Gastroesophageal sphincter (tissue), 3 donors: ENCODE measurements around the gene RGS11.

ENCODE experiments used
- EP300 ChIP-seq: sonication (generic); formaldehyde crosslinking; IDR thresholded peaks from one replicate; pipeline ENCODE4 v1.6.1; 2017; ENCODE audit warnings: antibody characterized with exemption, mild to moderate bottlenecking
- POLR2A ChIP-seq, 2 donors: fragments of 450-650 bp; IDR thresholded peaks; one replicate each; pipeline ENCODE4 v1.6.1; 2017; ENCODE audit warnings: antibody characterized with exemption in 2 of 2, mild to moderate bottlenecking in 2 of 2, moderate library complexity in 1 of 2
- POLR2AphosphoS5 ChIP-seq: sonication (generic); formaldehyde crosslinking; IDR thresholded peaks from one replicate; pipeline ENCODE4 v1.6.1; 2017; ENCODE audit warnings: antibody characterized with exemption
- TF ChIP-seq, protein P1 (sequence below), 4 experiments: fragments of 200-600 bp in 2 of 4; fragments of 450-650 bp in 2 of 4; sonication (generic) in 1 of 4; IDR thresholded peaks; one replicate each; pipeline ENCODE4 v1.5.1; 2017 to 2019; ENCODE audit warnings: antibody characterized with exemption in 4 of 4, mild to moderate bottlenecking in 2 of 4, moderate library complexity in 2 of 4

- TF ChIP-seq, protein P1, sequence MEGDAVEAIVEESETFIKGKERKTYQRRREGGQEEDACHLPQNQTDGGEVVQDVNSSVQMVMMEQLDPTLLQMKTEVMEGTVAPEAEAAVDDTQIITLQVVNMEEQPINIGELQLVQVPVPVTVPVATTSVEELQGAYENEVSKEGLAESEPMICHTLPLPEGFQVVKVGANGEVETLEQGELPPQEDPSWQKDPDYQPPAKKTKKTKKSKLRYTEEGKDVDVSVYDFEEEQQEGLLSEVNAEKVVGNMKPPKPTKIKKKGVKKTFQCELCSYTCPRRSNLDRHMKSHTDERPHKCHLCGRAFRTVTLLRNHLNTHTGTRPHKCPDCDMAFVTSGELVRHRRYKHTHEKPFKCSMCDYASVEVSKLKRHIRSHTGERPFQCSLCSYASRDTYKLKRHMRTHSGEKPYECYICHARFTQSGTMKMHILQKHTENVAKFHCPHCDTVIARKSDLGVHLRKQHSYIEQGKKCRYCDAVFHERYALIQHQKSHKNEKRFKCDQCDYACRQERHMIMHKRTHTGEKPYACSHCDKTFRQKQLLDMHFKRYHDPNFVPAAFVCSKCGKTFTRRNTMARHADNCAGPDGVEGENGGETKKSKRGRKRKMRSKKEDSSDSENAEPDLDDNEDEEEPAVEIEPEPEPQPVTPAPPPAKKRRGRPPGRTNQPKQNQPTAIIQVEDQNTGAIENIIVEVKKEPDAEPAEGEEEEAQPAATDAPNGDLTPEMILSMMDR (IDR thresholded peaks at IDR 0.05) = no peak
- TF ChIP-seq EP300 (no peak), POLR2AphosphoS5 (no peak), POLR2A (IDR thresholded peaks at IDR 0.05) (no peak)
These were observed 45.8 kb upstream of the RGS11 start for GRCh38 chr16:321532-321931.
